Measurements from ENCODE around the gene MICU2.
"Not testable (repeated sequence)": the region's sequence is repeated elsewhere in the genome, so short reads cannot be mapped to it uniquely, and the experiment has no call there.

The MICU2 gene

DNA sequence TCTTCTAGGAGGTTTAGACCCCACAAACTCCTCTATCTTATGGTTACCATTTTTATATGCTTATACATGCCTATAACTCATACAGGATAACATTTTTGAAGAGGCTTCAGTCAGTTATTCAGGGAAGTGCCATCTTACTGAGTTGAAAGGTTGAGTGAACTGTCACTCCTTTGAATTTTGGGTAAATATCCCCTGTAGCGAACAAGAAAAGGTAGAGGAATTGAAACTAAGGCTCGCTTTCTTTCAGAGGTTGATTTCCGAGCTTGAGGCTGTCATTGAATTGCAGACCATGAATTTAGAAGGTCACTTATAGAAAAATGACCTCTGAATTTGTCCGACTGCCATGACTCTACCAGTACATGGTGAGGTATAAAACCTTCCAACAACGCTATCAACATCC, 35.1 kb downstream of the MICU2 start:
- Histone ChIP-seq H3K9ac (no peak overlapping the region), H3K4me3 (IDR thresholded peaks at IDR 0.05; ENCODE audit: insufficient read depth, low read depth, low read length) (no peak overlapping the region), H3K36me3 (ENCODE audit: insufficient read depth) (no peaks in the 10 kb centered on the region), H4K20me1 (ENCODE audit: insufficient read depth) (no peaks in the 10 kb centered on the region), H3K79me2 (ENCODE audit: insufficient read depth, low read depth) (no peaks in the 10 kb centered on the region), H3K27ac (no peak overlapping the region), H2AFZ (ENCODE audit: low read depth) (no peak overlapping the region), H3K4me2 (no peak overlapping the region), H3K27me3 (ENCODE audit: insufficient read depth, low read depth) (no peaks in the 10 kb centered on the region), H3K4me1 (ENCODE audit: low read depth, poor library complexity, severe bottlenecking) (no peaks in the 10 kb centered on the region)
- TF ChIP-seq, protein P1, sequence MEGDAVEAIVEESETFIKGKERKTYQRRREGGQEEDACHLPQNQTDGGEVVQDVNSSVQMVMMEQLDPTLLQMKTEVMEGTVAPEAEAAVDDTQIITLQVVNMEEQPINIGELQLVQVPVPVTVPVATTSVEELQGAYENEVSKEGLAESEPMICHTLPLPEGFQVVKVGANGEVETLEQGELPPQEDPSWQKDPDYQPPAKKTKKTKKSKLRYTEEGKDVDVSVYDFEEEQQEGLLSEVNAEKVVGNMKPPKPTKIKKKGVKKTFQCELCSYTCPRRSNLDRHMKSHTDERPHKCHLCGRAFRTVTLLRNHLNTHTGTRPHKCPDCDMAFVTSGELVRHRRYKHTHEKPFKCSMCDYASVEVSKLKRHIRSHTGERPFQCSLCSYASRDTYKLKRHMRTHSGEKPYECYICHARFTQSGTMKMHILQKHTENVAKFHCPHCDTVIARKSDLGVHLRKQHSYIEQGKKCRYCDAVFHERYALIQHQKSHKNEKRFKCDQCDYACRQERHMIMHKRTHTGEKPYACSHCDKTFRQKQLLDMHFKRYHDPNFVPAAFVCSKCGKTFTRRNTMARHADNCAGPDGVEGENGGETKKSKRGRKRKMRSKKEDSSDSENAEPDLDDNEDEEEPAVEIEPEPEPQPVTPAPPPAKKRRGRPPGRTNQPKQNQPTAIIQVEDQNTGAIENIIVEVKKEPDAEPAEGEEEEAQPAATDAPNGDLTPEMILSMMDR (conservative IDR thresholded peaks at IDR 0.05; ENCODE audit: low read depth, low read length) = no peak

DNA sequence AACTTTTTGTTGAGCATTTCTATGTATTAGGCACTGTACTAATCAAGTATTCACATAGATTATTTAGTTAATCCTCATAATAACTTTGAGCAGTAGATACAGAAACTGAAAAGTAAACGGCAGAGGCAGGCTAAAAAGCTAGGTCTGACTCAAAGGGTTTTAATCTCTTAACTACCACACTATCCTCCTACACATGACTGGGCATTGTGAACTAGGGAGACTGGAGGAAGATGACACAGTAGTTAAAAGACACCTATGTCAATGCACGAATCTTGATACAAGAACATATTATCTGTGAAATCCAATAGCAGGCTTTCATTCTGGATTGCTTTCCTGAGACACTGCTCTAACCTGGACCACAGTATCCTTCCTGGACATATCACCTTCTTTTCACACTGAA, 36.3 kb downstream of the MICU2 start:
- Histone ChIP-seq H3K27me3 (ENCODE audit: insufficient read depth, low read depth) (no peaks in the 10 kb centered on the region), H3K4me3 (IDR thresholded peaks at IDR 0.05; ENCODE audit: insufficient read depth, low read depth, low read length) (no peak overlapping the region), H4K20me1 (ENCODE audit: insufficient read depth) (no peaks in the 10 kb centered on the region), H3K4me2 (no peak overlapping the region), H3K9ac (no peak overlapping the region), H3K4me1 (ENCODE audit: low read depth, poor library complexity, severe bottlenecking) (no peaks in the 10 kb centered on the region), H2AFZ (ENCODE audit: low read depth) (no peak overlapping the region), H3K27ac (no peak overlapping the region), H3K79me2 (ENCODE audit: insufficient read depth, low read depth) (no peaks in the 10 kb centered on the region), H3K36me3 (ENCODE audit: insufficient read depth) (no peaks in the 10 kb centered on the region)
- TF ChIP-seq, protein P1 (conservative IDR thresholded peaks at IDR 0.05; ENCODE audit: low read depth, low read length) = no peak

DNA sequence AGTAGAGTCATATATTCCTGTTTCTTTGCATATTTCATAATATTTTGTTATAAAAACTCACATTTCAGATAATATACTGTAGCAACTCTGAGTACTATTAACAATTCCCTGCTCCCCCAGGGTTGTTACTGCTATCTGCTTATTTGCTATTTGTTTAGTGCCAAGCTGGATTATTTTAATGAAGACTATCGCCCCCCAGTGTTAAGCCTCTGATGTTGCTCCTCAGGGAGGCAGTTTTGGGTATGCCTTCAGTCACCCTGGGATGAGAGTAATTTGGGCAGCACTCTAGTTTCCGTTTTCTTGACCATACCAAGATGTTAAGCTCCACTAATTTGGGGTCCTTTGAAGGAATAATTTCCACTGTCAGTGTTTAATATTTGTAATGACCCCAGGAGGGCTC, 46.0 kb downstream of the MICU2 start:
- H2AFZ ChIP-seq (ENCODE audit: low read depth) = no peak overlapping the region
- no peak overlapping the region for H3K4me2 ChIP-seq
- H3K4me1 ChIP-seq (ENCODE audit: low read depth, poor library complexity, severe bottlenecking) = no peaks in the 10 kb centered on the region
- TF ChIP-seq, protein P1 (conservative IDR thresholded peaks at IDR 0.05; ENCODE audit: low read depth, low read length) = peak; percentile 40; the same call in 1 of the 2 replicates
- H3K79me2 ChIP-seq (ENCODE audit: insufficient read depth, low read depth) = no peaks in the 10 kb centered on the region
- H3K27me3 ChIP-seq (ENCODE audit: insufficient read depth, low read depth) = no peaks in the 10 kb centered on the region
- no peak overlapping the region for H3K27ac ChIP-seq
- no peaks in the 10 kb centered on the region for H3K36me3 ChIP-seq (ENCODE audit: insufficient read depth)
- H3K4me3 ChIP-seq (IDR thresholded peaks at IDR 0.05; ENCODE audit: insufficient read depth, low read depth, low read length) = no peak overlapping the region
- H3K9ac ChIP-seq = no peak overlapping the region
- H4K20me1 ChIP-seq (ENCODE audit: insufficient read depth) = no peaks in the 10 kb centered on the region

DNA sequence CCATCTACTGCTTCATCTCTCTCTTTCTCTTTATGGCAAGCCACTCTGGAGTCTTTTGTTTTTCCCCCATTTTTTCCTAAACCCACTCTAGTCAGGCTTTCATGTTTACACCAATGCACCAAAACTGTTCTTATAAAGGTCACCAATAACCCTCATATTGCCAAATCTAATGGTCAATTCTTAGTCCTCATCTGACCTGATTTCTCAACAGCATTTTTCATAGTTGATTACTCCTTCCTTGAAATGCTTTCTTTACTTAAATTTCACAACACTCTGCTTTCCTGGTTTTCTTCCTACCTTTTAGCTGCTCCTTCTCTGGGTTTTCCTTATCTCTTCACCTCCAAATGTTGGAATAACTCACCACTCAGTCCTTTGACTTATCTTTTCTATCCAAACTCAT, 47.9 kb downstream of the MICU2 start:
- Histone ChIP-seq H2AFZ (ENCODE audit: low read depth) (no peak overlapping the region), H3K79me2 (ENCODE audit: insufficient read depth, low read depth) (no peaks in the 10 kb centered on the region), H3K4me2 (no peak overlapping the region), H3K27ac (no peak overlapping the region), H3K27me3 (ENCODE audit: insufficient read depth, low read depth) (no peaks in the 10 kb centered on the region), H3K4me1 (ENCODE audit: low read depth, poor library complexity, severe bottlenecking) (no peaks in the 10 kb centered on the region), H3K9ac (no peak overlapping the region), H4K20me1 (ENCODE audit: insufficient read depth) (no peaks in the 10 kb centered on the region), H3K4me3 (IDR thresholded peaks at IDR 0.05; ENCODE audit: insufficient read depth, low read depth, low read length) (no peak overlapping the region), H3K36me3 (ENCODE audit: insufficient read depth) (no peaks in the 10 kb centered on the region)
- TF ChIP-seq, protein P1 (conservative IDR thresholded peaks at IDR 0.05; ENCODE audit: low read depth, low read length) = no peak

DNA sequence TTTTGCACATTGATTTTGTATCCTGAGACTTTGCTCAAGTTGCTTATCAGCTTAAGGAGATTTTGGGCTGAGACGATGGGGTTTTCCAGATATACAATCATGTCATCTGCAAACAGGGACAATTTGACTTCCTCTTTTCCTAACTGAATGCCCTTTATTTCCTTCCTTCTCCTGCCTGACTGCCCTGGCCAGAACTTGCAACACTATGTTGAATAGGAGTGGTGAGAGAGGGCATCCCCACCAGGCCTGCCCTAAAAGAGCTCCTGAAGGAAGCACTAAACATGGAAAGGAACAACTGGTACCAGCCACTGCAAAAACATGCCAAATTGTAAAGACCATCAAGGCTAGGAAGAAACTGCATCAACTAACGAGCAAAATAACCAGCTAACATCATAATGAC, 50.7 kb downstream of the MICU2 start:
- H3K36me3 ChIP-seq (ENCODE audit: insufficient read depth); H3K9ac ChIP-seq; H3K4me2 ChIP-seq; H4K20me1 ChIP-seq (ENCODE audit: insufficient read depth); H3K79me2 ChIP-seq (ENCODE audit: insufficient read depth, low read depth); H2AFZ ChIP-seq (ENCODE audit: low read depth); H3K4me1 ChIP-seq (ENCODE audit: low read depth, poor library complexity, severe bottlenecking); H3K4me3 ChIP-seq (IDR thresholded peaks at IDR 0.05; ENCODE audit: insufficient read depth, low read depth, low read length); H3K27ac ChIP-seq; H3K27me3 ChIP-seq (ENCODE audit: insufficient read depth, low read depth): not testable (repeated sequence)

All from KMS-11 (cell line).